ENCODE results near the gene PDCL2.
"Not testable (repeated sequence)": the region's sequence is repeated elsewhere in the genome, so short reads cannot be mapped to it uniquely, and the experiment has no call there.

The PDCL2 gene

DNA sequence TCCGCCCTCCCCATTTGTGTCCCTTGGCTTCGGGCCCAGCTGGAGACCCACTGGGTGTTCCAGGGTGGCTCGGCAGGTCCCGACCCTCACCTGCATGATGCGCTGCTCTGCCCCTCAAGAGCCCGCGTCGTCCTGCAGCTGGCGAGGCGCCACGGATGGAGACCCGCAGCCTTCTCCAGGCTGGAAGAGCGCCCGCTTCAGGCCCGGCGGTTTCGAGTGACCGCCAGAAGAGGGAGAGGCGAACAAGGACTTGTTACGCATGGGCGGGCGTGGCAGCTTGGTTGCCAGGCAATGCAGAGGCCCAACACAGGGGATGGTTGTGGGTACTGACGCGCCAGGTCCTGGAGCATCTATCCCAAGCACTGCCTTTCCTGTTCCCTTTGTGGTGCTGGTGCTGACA is at the start of gene PDCL2:
Gene PDCL2, minus strand, starts transcription at position 232 of the 400 bp plus-strand sequence. Its CDS starts 136 bp downstream, at position 96.
- DNase-seq (ENCODE audit: low spot score): no peak

DNA sequence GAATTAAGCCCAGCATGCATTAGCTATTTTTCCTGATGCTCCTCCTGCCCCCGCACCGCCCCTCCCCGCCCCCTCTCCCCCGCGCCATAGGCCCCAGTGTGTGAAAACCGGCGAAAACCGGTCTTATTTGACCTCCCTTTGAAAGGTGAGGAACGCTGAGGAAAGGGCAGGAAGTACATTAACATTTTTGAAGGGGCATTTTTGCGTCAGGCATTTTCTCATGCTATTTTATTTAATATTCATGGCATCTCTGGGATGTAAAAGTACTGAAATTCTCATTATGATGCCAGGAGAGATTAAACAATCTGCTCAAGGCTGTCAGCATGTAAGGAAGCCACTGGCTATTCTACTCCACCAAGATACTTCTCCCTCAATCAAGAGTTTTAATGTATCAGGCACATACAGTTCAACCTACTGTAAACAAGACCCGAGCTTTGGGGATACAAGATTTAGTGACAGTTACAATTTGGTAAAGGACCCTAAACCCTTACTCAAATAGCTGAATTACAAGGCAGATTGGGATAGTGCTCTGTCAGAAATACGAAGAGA is 45.3 kb upstream of the PDCL2 start:
- DNase-seq (ENCODE audit: low spot score): no peak

- DNase-seq (ENCODE audit: low spot score): no peak
These were observed 44.6 kb upstream of the PDCL2 start for GRCh38 chr4:55636656-55636999.

DNA sequence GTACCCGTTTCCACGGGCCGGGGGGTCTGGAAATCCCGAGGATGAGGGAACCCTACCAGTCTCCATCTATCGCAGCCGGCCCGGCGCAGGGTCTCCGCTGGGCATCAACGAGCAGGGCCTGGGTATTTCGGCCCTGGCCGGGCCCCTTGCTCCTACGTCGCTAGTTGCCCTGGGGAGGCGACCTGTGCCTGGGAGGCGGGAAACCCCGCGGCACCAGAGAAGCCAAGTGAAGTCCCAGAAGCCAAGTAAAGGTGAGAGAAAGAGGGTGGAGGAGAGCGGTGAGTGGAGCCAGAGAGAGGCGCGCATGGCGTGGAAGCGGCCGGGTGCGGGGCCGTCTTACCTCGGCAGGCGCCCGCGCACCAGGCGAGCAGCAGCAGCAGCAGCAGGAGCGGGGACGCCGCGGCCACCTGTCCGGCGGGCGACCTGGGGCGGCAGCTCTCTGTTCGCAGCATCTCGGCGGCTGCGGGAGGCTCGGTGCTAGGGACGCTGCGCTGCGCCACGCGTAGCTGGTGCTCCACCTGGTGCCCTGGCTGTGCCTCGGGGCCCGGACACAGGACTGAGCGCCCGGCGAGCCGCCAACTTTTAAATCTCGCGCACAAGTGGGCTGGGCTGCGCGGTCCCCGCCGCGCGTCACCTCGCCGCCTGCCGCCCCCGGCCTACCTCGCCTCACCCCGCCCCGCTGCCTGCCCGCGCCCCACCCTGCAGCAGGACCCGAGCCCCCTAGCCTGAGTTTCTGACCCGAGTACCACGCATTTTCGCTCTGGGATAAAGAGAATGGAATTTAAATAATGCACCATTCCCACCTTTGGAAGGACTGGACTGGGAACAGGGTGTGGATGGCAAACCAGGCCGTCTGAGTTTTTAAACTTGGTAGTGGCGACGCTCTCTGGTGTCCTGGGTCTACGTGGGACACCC is 44.0 kb upstream of the PDCL2 start, which contains the start of gene NMU:
Gene NMU, minus strand, starts transcription at position 558 of the 915 bp plus-strand sequence. Its CDS starts 106 bp downstream, at position 452.
- no peak for DNase-seq (ENCODE audit: low spot score)

DNA sequence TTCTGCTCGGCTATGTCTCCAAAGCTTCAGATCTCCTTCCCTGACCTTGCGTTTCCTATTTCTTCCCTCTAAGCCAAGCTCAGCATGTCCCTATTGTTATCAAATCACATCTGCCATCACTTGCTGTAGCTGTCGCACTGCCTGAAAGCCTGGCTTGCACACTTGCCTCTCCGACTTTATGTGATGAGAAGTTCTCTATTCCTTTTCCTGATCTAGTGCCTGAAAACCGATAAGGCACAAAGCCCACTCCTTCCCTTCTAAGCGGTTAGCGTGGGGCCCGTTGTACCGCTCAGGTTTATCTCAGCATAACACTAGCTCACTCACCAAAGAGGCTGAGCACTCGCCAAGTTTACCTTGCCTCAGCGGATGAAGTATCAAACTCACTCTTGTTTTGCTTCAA is 43.2 kb upstream of the PDCL2 start:
- no peak for DNase-seq (ENCODE audit: low spot score)

GRCh38 chr4:55634417-55635128 is 42.5 kb upstream of the PDCL2 start:
- no peak for DNase-seq (ENCODE audit: low spot score)

DNA sequence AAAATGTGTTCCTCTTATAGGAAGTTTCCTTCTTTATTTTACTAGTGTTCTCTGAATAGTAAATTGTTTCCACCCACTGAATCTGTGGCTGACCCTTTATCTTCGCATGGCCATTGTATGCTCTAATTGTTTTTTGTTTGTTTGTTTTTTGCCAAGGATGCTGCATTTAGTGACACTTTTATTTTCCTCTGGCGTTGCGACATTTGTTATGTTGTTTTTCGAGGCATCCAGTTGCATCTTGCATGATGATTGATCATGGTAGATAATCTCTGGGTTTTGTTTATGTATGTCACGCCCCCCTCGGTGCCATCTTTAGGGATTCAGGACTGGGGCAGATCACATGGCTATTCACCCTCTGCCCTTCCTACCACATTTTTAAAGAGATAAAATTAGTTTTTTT is 41.9 kb upstream of the PDCL2 start:
- DNase-seq (ENCODE audit: low spot score): no peak

DNA sequence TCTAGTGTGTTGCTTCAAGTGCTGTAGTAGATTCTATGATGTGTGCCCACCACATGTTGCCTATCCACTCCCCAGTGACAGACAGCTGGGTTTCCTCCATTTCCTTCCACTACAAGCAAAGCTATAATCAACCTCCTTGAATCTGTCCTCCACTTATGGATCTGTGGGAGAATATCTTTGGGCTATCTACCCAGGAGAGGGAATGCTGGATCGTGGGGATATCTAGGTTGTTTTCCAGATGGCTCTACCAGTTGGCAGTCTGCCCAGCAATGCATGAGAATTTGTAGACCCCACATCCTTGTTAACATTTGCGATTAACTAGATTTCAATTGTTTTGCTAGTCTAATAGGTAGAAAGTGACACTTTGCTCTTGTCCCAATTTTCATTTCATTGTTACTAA is 33.8 kb upstream of the PDCL2 start:
- DNase-seq (ENCODE audit: low spot score): no peak

- DNase-seq (ENCODE audit: low spot score): not testable (repeated sequence)
These were observed 32.0 kb upstream of the PDCL2 start for GRCh38 chr4:55624063-55624462.

DNA sequence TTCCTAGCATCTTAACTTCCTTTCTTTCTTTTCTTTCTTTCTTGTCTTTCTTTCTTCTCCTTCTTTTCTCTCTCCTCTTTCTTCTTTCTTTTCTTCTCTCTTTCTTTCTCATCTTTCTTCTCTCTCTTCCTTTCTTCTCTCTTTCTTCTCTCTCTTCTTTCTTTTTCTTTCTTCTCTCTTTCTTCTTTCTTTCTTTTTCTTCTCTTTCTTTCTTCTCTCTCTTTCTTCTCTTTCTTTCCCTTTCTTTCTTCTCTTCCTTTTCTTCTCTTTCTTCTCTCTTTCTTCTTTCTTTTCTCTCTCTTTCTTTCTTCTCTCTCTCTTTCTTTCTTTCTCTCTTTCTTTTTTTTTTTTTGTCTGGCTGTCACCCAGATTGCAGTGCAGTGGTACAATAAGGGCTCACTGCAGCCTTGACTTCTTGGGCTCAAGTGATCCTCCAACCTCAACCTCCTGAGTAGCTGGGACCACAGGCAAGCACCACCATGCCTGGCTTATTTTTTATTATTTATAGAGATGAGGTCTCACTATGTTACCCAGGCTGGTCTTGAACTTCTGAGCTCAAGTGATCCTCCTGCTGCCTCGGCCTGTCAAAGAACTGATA is 26.6 kb upstream of the PDCL2 start:
- no peak for DNase-seq (ENCODE audit: low spot score)

- DNase-seq (ENCODE audit: low spot score): no peak
These were observed 25.6 kb upstream of the PDCL2 start for GRCh38 chr4:55617587-55618197.

DNA sequence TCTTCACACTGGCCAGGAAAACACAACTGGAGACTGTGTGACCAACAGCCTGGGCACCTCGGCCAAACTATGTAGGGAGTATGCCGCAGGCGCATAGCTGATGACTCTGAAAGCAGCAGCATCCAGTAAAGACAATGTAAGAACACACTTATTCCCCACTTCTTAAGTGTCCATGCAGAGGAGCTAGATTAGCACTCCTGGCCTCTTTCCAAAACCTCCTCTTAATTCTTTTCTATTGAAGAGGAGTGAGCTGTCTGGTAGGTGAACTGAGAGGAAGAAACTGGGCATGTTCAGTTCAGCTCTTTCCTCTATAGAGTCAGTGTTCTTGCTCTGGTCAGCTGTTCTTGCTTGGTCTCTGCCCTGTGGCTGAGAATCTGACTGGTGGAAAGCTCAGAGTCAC is 23.0 kb upstream of the PDCL2 start:
- DNase-seq (ENCODE audit: low spot score): no peak

DNA sequence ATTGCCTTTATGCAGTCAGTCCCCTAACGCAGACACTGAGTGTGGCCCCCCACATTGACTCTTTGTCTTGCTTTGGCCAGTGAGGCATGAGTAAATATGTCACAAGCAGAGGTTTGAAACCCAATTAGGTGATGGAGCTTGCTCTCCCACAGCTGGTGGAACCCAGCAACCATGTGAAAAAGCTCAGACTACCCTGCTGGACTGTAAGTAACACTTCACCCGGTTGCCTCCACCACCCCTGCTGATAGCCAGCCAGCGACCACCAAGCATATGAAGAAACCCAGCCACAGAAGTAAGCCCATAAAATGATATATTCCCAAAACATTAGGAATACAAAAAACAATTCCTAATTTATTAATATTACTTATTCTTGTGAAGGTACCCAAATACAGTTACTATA is 21.6 kb upstream of the PDCL2 start:
- no peak for DNase-seq (ENCODE audit: low spot score)

- peak; percentile 35 for DNase-seq (ENCODE audit: low spot score)
These were observed 20.3 kb upstream of the PDCL2 start for GRCh38 chr4:55612341-55612740.

- peak; percentile 28 for DNase-seq (ENCODE audit: low spot score)
These were observed 19.5 kb upstream of the PDCL2 start for GRCh38 chr4:55611358-55612059.

- DNase-seq (ENCODE audit: low spot score): no peak
These were observed 18.3 kb upstream of the PDCL2 start for GRCh38 chr4:55610381-55610780.

- DNase-seq (ENCODE audit: low spot score): no peak
These were observed 17.4 kb upstream of the PDCL2 start for GRCh38 chr4:55609393-55609866.

DNA sequence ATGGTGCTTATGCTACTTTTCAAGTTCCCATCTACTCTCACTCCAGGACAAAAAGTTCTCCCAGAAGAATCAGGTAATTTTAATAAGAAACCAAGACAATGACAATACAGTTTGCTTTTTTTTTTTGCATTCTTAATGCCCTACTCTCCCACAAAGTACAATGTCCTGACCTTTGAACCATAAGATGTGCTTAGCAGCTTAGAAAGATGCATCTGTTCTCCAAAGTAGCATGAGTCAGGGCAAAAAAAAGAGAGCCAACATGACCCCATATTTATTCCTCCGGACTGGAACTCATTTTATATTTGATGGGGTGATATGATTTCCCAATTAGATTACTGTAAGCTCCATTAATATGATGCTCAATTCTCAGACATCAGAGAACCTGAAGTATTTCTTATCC is 16.5 kb upstream of the PDCL2 start:
- no peak for DNase-seq (ENCODE audit: low spot score)

GRCh38 chr4:55604996-55605395 is 13.0 kb upstream of the PDCL2 start:
- DNase-seq (ENCODE audit: low spot score): no peak

GRCh38 chr4:55600640-55601039 is 8.6 kb upstream of the PDCL2 start:
- no peak for DNase-seq (ENCODE audit: low spot score)

- no peak for DNase-seq (ENCODE audit: low spot score)
These were observed 6.6 kb upstream of the PDCL2 start for GRCh38 chr4:55598641-55599040.
